Left ventricle myocardium inferior (tissue), 1 donor: ENCODE data around the gene PADI6. TPM values are rescaled to one million over a fixed set of nuclear protein-coding genes. Genes with fewer than 3 reads are reported as not detected.

Source experiments
- DNase-seq: peaks from one replicate; pipeline ENCODE4 v3.0.0-alpha.2; 2020
- H3K27ac ChIP-seq: fragments of 200-600 bp; replicated peaks from 2 replicates; pipeline ENCODE4 v1.8.0; 2021
- H3K27me3 ChIP-seq: fragments of 200-600 bp; 2 replicates; pipeline ENCODE4 v1.8.0; 2021; ENCODE audit warnings: low read depth
- H3K36me3 ChIP-seq: fragments of 200-600 bp; 2 replicates; pipeline ENCODE4 v1.8.0; 2021
- H3K4me1 ChIP-seq: fragments of 200-600 bp; 2 replicates; pipeline ENCODE4 v1.8.0; 2021
- H3K4me3 ChIP-seq: fragments of 200-600 bp; 2 replicates; pipeline ENCODE4 v1.8.0; 2021; ENCODE audit warnings: mild to moderate bottlenecking, moderate library complexity
- H3K9me3 ChIP-seq: fragments of 200-600 bp; replicated peaks from 2 replicates; pipeline ENCODE4 v1.8.0; 2021
- intact Hi-C: fragments of 100-400 bp; cut with micrococcal nuclease; formaldehyde crosslinking; loops from one replicate; pipeline ENCODE4 v1.11.0; 2022
- total RNA-seq: library from RNA; stranded (reverse); fragmentation: NEBNext Ultra II Directional; extraction: Animal tissue kit (Norgen Biotek cat#: 25700); gene quantifications from one replicate; pipeline ENCODE4 v1.2.1, GENCODE V29; 2021
- TF ChIP-seq, protein P1 (sequence below): fragments of 200-600 bp; IDR thresholded peaks from 2 replicates; pipeline ENCODE4 v1.8.0; 2021; ENCODE audit warnings: antibody characterized with exemption, mild to moderate bottlenecking, borderline replicate concordance
- donor health status: DM: no; HTN: yes; CAD: no; lungs with severe emphysema.

Gene PADI6
- total RNA-seq, 1 donor from 2014 or later: not detected

DNA sequence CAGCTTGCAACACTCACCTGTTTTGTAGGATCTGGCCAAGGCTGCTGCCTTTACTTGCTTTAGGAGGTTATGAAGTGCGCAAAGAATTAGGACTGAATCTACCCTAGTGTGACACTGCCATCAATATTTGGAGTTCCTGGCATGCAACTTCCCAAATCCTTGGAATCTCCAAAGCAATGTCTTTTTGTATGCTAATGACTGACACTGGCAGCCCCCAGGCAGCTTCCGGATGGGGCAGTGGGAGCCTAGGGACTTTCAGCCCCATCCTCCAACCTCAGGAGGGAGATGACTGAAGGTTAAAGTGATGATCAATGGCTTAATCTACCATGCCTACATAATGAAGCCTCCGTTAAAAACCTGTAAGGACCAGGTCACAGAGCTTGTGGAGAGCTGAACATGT, 62.0 kb downstream of the PADI6 start:
- H3K27ac ChIP-seq: no peak overlapping the region
- TF ChIP-seq, protein P1, sequence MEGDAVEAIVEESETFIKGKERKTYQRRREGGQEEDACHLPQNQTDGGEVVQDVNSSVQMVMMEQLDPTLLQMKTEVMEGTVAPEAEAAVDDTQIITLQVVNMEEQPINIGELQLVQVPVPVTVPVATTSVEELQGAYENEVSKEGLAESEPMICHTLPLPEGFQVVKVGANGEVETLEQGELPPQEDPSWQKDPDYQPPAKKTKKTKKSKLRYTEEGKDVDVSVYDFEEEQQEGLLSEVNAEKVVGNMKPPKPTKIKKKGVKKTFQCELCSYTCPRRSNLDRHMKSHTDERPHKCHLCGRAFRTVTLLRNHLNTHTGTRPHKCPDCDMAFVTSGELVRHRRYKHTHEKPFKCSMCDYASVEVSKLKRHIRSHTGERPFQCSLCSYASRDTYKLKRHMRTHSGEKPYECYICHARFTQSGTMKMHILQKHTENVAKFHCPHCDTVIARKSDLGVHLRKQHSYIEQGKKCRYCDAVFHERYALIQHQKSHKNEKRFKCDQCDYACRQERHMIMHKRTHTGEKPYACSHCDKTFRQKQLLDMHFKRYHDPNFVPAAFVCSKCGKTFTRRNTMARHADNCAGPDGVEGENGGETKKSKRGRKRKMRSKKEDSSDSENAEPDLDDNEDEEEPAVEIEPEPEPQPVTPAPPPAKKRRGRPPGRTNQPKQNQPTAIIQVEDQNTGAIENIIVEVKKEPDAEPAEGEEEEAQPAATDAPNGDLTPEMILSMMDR: no peak
- intact Hi-C loops: no loop called here
- no peaks in the 10 kb centered on the region for H3K9me3 ChIP-seq
- peaks cover 7% of the 10 kb centered on the region for H3K36me3 ChIP-seq
- H3K4me1 ChIP-seq: peaks cover 22% of the 10 kb centered on the region
- H3K4me3 ChIP-seq: no peak overlapping the region
- no peak for DNase-seq
- H3K27me3 ChIP-seq: no peaks in the 10 kb centered on the region

DNA sequence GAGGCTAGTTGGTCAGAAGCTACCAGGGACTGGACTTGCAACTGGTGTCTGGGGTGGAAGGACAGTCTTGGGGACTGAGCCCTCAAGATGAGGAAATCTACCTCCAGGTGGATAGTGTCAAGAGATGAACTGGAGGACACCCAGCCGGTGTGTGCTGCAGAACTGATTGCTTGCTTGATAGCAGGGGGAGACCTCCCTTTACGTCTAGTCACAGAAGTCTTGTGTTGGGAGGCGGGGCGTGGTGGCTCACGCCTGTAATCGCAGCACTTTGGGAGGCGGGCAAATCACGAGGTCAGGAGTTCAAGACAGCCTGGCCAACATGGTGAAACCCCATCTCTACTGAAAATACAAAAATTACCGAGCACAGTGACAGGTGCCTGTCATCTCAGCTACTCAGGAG, 62.6 kb downstream of the PADI6 start:
- no peak overlapping the region for H3K27ac ChIP-seq
- H3K27me3 ChIP-seq: no peaks in the 10 kb centered on the region
- no peak for DNase-seq
- TF ChIP-seq, protein P1: no peak
- peaks cover 26% of the 10 kb centered on the region for H3K4me1 ChIP-seq
- intact Hi-C loops: no loop called here
- no peak overlapping the region for H3K4me3 ChIP-seq
- no peaks in the 10 kb centered on the region for H3K9me3 ChIP-seq
- H3K36me3 ChIP-seq: peaks cover 7% of the 10 kb centered on the region

DNA sequence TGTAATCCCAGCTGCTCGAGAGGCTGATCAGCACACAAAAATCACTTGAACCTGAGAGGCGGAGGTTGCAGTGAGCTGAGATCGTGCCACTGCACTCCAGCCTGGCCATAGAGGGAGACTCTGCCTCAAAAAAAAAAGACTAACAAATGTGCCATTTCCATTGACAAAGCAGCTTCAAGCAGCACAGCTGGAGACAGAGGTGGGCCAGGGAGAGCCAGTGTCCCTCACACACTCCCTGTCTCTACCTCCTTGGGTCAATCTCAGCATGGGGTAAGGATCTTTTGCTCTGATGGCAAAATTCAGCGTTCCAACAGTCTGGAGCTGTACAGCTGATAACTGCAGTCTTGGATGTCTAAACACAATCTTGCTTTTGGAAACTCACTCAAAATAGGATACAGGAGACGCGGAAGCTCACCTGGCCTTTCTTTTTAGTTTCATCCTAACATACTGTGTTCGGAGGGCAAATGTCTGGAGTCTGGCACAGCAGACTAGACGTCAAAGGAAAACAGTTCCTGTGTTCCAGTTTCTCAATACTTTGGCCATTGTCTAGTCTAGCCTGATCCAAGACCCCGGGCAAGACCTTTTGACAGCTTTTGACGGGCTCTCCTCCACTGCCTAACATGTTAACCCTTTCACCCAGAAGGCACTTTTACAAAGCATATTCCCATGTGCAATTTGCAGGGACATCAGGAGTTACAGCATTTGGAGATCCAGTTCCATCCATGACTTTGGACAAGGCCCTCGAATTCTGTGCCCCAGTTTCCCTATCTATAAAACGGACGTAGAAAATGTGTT, 64.6 kb downstream of the PADI6 start:
- DNase-seq: no peak
- no peaks in the 10 kb centered on the region for H3K9me3 ChIP-seq
- no peaks in the 10 kb centered on the region for H3K27me3 ChIP-seq
- TF ChIP-seq, protein P1: no peak
- H3K4me3 ChIP-seq: peak overlapping the region; percentile 73
- peaks cover 7% of the 10 kb centered on the region for H3K36me3 ChIP-seq
- H3K4me1 ChIP-seq: peaks cover 39% of the 10 kb centered on the region
- intact Hi-C loops: no loop called here
- peak overlapping the region; percentile 90 for H3K27ac ChIP-seq

DNA sequence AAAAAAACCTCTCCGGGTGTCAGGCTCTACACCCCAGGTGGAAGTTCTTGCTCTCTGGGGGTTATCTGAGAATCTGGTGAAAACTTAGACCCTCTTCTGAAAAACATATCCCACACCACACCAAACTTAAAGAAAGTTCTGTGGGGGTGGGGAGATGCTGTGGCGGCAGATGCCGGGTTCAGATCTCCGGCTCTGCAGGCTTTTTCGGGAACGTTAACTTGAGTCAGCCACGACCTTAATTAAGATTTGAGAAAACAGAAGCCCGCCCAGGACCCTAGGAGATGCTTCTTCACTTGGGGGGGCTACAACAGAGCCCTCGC, 65.2 kb downstream of the PADI6 start:
- H3K9me3 ChIP-seq: no peaks in the 10 kb centered on the region
- peaks cover 7% of the 10 kb centered on the region for H3K36me3 ChIP-seq
- H3K4me3 ChIP-seq: peak overlapping the region; percentile 73
- no peak for DNase-seq
- TF ChIP-seq, protein P1: no peak
- intact Hi-C loops: no loop called here
- H3K27ac ChIP-seq: peak overlapping the region; percentile 90
- H3K27me3 ChIP-seq: no peaks in the 10 kb centered on the region
- peaks cover 39% of the 10 kb centered on the region for H3K4me1 ChIP-seq

DNA sequence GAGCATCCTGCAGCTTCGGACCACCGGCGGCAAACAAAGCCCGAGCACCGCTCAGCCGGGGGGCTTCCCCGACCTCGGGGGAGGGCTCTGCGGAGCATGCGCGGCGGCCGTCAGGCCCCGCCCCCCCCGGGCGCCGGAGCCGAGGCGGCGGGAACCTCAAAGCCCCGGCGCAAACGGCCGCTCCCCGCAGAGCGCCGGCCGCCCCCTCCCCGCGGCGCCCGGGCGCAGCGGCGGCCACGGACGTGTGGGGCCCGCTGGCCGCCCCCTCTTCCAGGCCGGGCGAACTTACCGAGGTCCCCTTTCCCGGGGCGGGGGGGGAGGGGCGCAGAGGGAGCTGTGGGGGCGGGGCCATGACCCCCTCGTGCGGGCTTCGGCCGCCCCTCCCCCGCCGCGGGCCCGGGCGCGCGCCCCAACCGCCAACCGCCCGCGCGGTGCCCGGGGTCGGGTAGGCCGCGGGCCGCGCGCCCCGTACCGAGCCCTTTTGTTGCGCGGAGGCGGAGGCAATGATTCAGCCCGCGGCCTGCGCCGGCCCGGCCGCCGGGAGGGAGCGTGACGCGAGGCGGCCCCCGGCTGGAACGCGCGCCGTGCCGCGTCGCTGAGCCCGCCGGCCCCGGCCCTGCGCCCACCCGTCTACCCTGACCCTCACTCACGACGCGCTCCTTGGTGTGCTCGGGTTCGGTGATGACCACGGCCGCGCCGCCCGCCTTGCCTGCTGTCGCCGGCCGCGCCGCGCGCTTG, 65.8 kb downstream of the PADI6 start:
- Histone ChIP-seq H3K36me3 (peaks cover 7% of the 10 kb centered on the region), H3K9me3 (no peaks in the 10 kb centered on the region), H3K27ac (peak overlapping the region; percentile 90), H3K4me1 (peaks cover 39% of the 10 kb centered on the region), H3K4me3 (peak overlapping the region; percentile 73), H3K27me3 (no peaks in the 10 kb centered on the region)
- peak; percentile 46 for DNase-seq
- intact Hi-C loops: no loop called here
- TF ChIP-seq, protein P1: no peak
